Measurements from ENCODE around the gene CEP72. TPM values are rescaled to one million over a fixed set of nuclear protein-coding genes. Genes with fewer than 3 reads are reported as not detected.

The CEP72 gene
- total and polyA plus RNA-seq, 2 experiments from 2014 or later, result 1.7 to 2.4 TPM

GRCh38 chr5:654071-654778 is 42.1 kb downstream of the CEP72 start:
- DNase-seq, result no peak
- no peak overlapping the region for H2AFZ ChIP-seq
- no peak overlapping the region for H3K4me3 ChIP-seq
- WGBS, 2 experiments (ENCODE audit: low coverage in 1 of 2, low lambda C conversion rate in 2 of 2, missing lambda C conversion rate in 2 of 2), result 85 to 90% methylated on average over 17 of the region's 17 CpGs
- no peaks in the 10 kb centered on the region for H3K9me3 ChIP-seq (ENCODE audit: low read depth)
- H3K4me2 ChIP-seq (ENCODE audit: unreplicated experiment), result no peak overlapping the region
- no peak for TF ChIP-seq EZH2 (IDR thresholded peaks at IDR 0.05; ENCODE audit: insufficient read depth, poor library complexity, severe bottlenecking)
- no peak for TF ChIP-seq EZH2phosphoT487 (IDR thresholded peaks at IDR 0.05; ENCODE audit: insufficient read depth, low read depth)
- in situ Hi-C loops (cut with MboI), result loop anchor here (25.0 kb wide), 1 partner anchor 508 kb away; no protein-coding TSS in a partner anchor
- H3K36me3 ChIP-seq (ENCODE audit: low read depth), result no peaks in the 10 kb centered on the region
- H3K4me1 ChIP-seq (ENCODE audit: insufficient read depth), result no peaks in the 10 kb centered on the region
- no peaks in the 10 kb centered on the region for H3K79me2 ChIP-seq (ENCODE audit: insufficient read depth)
- no peaks in the 10 kb centered on the region for H3K9me2 ChIP-seq (ENCODE audit: insufficient read depth)
- H3K27me3 ChIP-seq (replicated peaks; ENCODE audit: insufficient read depth), result no peaks in the 10 kb centered on the region
- H4K20me1 ChIP-seq (ENCODE audit: insufficient read depth), result no peaks in the 10 kb centered on the region
- H3F3A ChIP-seq (ENCODE audit: insufficient read depth), result no peaks in the 10 kb centered on the region; the same call in 1 of the 2 replicates
- no peak overlapping the region for H3K9ac ChIP-seq
- H3K27ac ChIP-seq, result no peak overlapping the region

- Histone ChIP-seq H3K9me3 (ENCODE audit: low read depth) (no peaks in the 10 kb centered on the region), H3K9me2 (ENCODE audit: insufficient read depth) (no peaks in the 10 kb centered on the region), H3K4me1 (ENCODE audit: insufficient read depth) (no peaks in the 10 kb centered on the region), H3K36me3 (ENCODE audit: low read depth) (no peaks in the 10 kb centered on the region), H2AFZ (no peak overlapping the region), H3K27me3 (replicated peaks; ENCODE audit: insufficient read depth) (no peaks in the 10 kb centered on the region), H3K4me3 (no peak overlapping the region), H3K4me2 (ENCODE audit: unreplicated experiment) (no peak overlapping the region), H3K9ac (no peak overlapping the region), H3K79me2 (ENCODE audit: insufficient read depth) (no peaks in the 10 kb centered on the region), H3K27ac (no peak overlapping the region), H3F3A (ENCODE audit: insufficient read depth) (no peaks in the 10 kb centered on the region), H4K20me1 (ENCODE audit: insufficient read depth) (no peaks in the 10 kb centered on the region)
- in situ Hi-C loops (cut with MboI), result loop anchor here (25.0 kb wide), 1 partner anchor 507 kb away; no protein-coding TSS in a partner anchor
- 89 to 90% methylated on average over 7 to 13 of the region's 13 CpGs for WGBS, 2 experiments (ENCODE audit: low coverage in 1 of 2, low lambda C conversion rate in 2 of 2, missing lambda C conversion rate in 2 of 2)
- TF ChIP-seq EZH2phosphoT487 (IDR thresholded peaks at IDR 0.05; ENCODE audit: insufficient read depth, low read depth), result no peak
- TF ChIP-seq EZH2 (IDR thresholded peaks at IDR 0.05; ENCODE audit: insufficient read depth, poor library complexity, severe bottlenecking), result no peak
- DNase-seq, result no peak
Observed at GRCh38 chr5:655406-655805, 43.3 kb downstream of the CEP72 start.

- Histone ChIP-seq H3K4me2 (ENCODE audit: unreplicated experiment) (no peak overlapping the region), H3K9me2 (ENCODE audit: insufficient read depth) (no peaks in the 10 kb centered on the region), H3F3A (ENCODE audit: insufficient read depth) (no peaks in the 10 kb centered on the region), H3K27me3 (replicated peaks; ENCODE audit: insufficient read depth) (no peaks in the 10 kb centered on the region), H3K4me3 (no peak overlapping the region), H2AFZ (no peak overlapping the region), H3K9me3 (ENCODE audit: low read depth) (no peaks in the 10 kb centered on the region), H3K27ac (no peak overlapping the region), H3K9ac (no peak overlapping the region), H3K36me3 (ENCODE audit: low read depth) (no peaks in the 10 kb centered on the region), H3K79me2 (ENCODE audit: insufficient read depth) (no peaks in the 10 kb centered on the region), H4K20me1 (ENCODE audit: insufficient read depth) (no peaks in the 10 kb centered on the region), H3K4me1 (ENCODE audit: insufficient read depth) (no peaks in the 10 kb centered on the region)
- in situ Hi-C loops (cut with MboI), result loop anchor here (25.0 kb wide), 1 partner anchor 505 kb away; no protein-coding TSS in a partner anchor
- DNase-seq, result peak; percentile 62
- no peak for TF ChIP-seq EZH2phosphoT487 (IDR thresholded peaks at IDR 0.05; ENCODE audit: insufficient read depth, low read depth)
- TF ChIP-seq EZH2 (IDR thresholded peaks at IDR 0.05; ENCODE audit: insufficient read depth, poor library complexity, severe bottlenecking), result no peak
- 78 to 81% methylated on average over 6 of the region's 6 CpGs for WGBS, 2 experiments (ENCODE audit: low coverage in 1 of 2, low lambda C conversion rate in 2 of 2, missing lambda C conversion rate in 2 of 2)
Observed at GRCh38 chr5:657570-657969, 45.4 kb downstream of the CEP72 start.

- H3K4me1 ChIP-seq (ENCODE audit: insufficient read depth), result no peaks in the 10 kb centered on the region
- H2AFZ ChIP-seq, result no peak overlapping the region
- no peaks in the 10 kb centered on the region for H4K20me1 ChIP-seq (ENCODE audit: insufficient read depth)
- H3K9me2 ChIP-seq (ENCODE audit: insufficient read depth), result no peaks in the 10 kb centered on the region
- in situ Hi-C loops (cut with MboI), result loop anchor here (25.0 kb wide), 1 partner anchor 504 kb away; no protein-coding TSS in a partner anchor
- no peak overlapping the region for H3K4me2 ChIP-seq (ENCODE audit: unreplicated experiment)
- no peaks in the 10 kb centered on the region for H3F3A ChIP-seq (ENCODE audit: insufficient read depth)
- H3K27me3 ChIP-seq (replicated peaks; ENCODE audit: insufficient read depth), result no peaks in the 10 kb centered on the region
- no peaks in the 10 kb centered on the region for H3K36me3 ChIP-seq (ENCODE audit: low read depth)
- H3K9me3 ChIP-seq (ENCODE audit: low read depth), result no peaks in the 10 kb centered on the region
- H3K27ac ChIP-seq, result no peak overlapping the region
- no peak overlapping the region for H3K4me3 ChIP-seq
- no peak overlapping the region for H3K9ac ChIP-seq
- DNase-seq, result no peak
- TF ChIP-seq EZH2 (IDR thresholded peaks at IDR 0.05; ENCODE audit: insufficient read depth, poor library complexity, severe bottlenecking) (no peak), EZH2phosphoT487 (IDR thresholded peaks at IDR 0.05; ENCODE audit: insufficient read depth, low read depth) (no peak)
- H3K79me2 ChIP-seq (ENCODE audit: insufficient read depth), result no peaks in the 10 kb centered on the region
- 93 to 96% methylated on average over 5 of the region's 5 CpGs for WGBS, 2 experiments (ENCODE audit: low coverage in 1 of 2, low lambda C conversion rate in 2 of 2, missing lambda C conversion rate in 2 of 2)
Observed at GRCh38 chr5:658103-658502, 46.0 kb downstream of the CEP72 start.

Data from GM23248 (cell line).